OCI-LY3 (cell line): ENCODE results near the gene TRPC4AP.

Source experiments
- H2AFZ ChIP-seq: fragments of 200-600, 300-600 bp; shearing (Covaris generic); 2 replicates; pipeline ENCODE4 v1.6.0; 2014; ENCODE audit warnings: antibody characterized with exemption, low read depth, low read length
- H3K27ac ChIP-seq: fragments of 200-600, 300-600 bp; sonication (generic); 2 replicates; pipeline ENCODE4 v1.5.1; 2014; ENCODE audit warnings: mild to moderate bottlenecking, low read length, moderate library complexity, mixed read lengths
- H3K27me3 ChIP-seq: fragments of 200-600, 300-600 bp; sonication (generic); 2 replicates; pipeline ENCODE4 v1.6.1; 2014; ENCODE audit warnings: low read depth, low read length, mixed read lengths
- H3K36me3 ChIP-seq: fragments of 200-600, 300-600 bp; sonication (generic); replicated peaks from 2 replicates; pipeline ENCODE3; 2014; ENCODE audit warnings: low read depth, low read length, mixed read lengths
- H3K4me1 ChIP-seq: fragments of 300-600, 200-600 bp; sonication (generic); 2 replicates; pipeline ENCODE4 v1.6.1; 2014; ENCODE audit warnings: low read length, mixed read lengths
- H3K4me2 ChIP-seq: fragments of 200-600, 300-600 bp; sonication (generic); 2 replicates; pipeline ENCODE4 v1.6.1; 2014; ENCODE audit warnings: low read length, mixed read lengths
- H3K4me3 ChIP-seq: fragments of 300-600, 200-600 bp; sonication (generic); 2 replicates; pipeline ENCODE4 v1.5.1; 2014; ENCODE audit warnings: antibody characterized with exemption, mild to moderate bottlenecking, low read length, moderate library complexity
- H3K79me2 ChIP-seq: fragments of 300-600, 200-600 bp; shearing (Covaris generic); 2 replicates; pipeline ENCODE4 v1.6.1; 2014; ENCODE audit warnings: mild to moderate bottlenecking, low read length, mixed read lengths
- H3K9ac ChIP-seq: fragments of 300-600, 200-600 bp; shearing (Covaris generic); 2 replicates; pipeline ENCODE4 v1.6.0; 2014; ENCODE audit warnings: mild to moderate bottlenecking, low read length, moderate library complexity
- H3K9me3 ChIP-seq: fragments of 200-600, 300-600 bp; shearing (Covaris generic); 2 replicates; pipeline ENCODE4 v1.6.1; 2014; ENCODE audit warnings: low read length, mixed read lengths; ENCODE audit not compliant: insufficient read depth
- H4K20me1 ChIP-seq: fragments of 200-600, 300-600 bp; sonication (generic); 2 replicates; pipeline ENCODE4 v1.6.1; 2016; ENCODE audit warnings: low read length, mixed read lengths; ENCODE audit not compliant: insufficient read depth
- CTCF ChIP-seq: fragments of 200-600, 300-600 bp; sonication (generic); IDR thresholded peaks from 2 replicates; pipeline ENCODE4 v1.5.1; 2014; ENCODE audit warnings: antibody characterized with exemption, low read length, low read depth
- EZH2phosphoT487 ChIP-seq: fragments of 200-600 bp; shearing (Covaris generic); IDR thresholded peaks from 2 replicates; pipeline ENCODE4 v1.6.1; 2018; ENCODE audit warnings: antibody characterized with exemption, mixed run types, low read depth

Gene TRPC4AP

DNA sequence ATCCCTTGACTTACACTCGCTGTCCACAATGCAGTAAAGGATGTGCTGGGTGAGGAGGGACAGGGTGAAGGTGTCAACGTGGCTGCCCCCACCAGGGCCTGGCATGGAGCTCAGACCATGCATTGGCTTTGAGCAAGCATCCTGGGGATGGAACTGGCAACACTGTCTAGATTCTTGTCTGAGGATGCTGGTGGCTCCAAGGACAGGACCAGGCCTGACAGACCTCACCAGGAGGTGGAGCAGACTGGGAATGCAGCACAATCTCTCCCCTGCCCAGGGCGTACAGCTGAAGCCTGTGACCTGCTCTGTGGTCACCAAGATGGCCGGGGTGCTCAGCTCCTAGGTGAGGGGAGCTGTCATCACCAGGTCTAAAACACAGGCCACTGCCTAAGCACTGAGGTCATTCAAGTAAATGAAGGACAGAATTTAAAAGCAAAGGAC, 86.1 kb downstream of the TRPC4AP start:
- Histone ChIP-seq H3K4me1 (no peaks in the 10 kb centered on the region), H2AFZ (no peak overlapping the region), H3K36me3 (peaks cover 55% of the 10 kb centered on the region), H4K20me1 (no peaks in the 10 kb centered on the region), H3K4me2 (no peak overlapping the region), H3K79me2 (no peaks in the 10 kb centered on the region), H3K9ac (no peak overlapping the region), H3K27me3 (no peaks in the 10 kb centered on the region), H3K9me3 (no peaks in the 10 kb centered on the region), H3K4me3 (no peak overlapping the region), H3K27ac (no peak overlapping the region)
- no peak for TF ChIP-seq EZH2phosphoT487
- no peak for TF ChIP-seq CTCF

GRCh38 chr20:35006009-35006408, 86.6 kb downstream of the TRPC4AP start:
- Histone ChIP-seq H3K9me3 (no peaks in the 10 kb centered on the region), H3K27me3 (no peaks in the 10 kb centered on the region), H3K79me2 (no peaks in the 10 kb centered on the region), H3K27ac (no peak overlapping the region), H3K36me3 (peaks cover 54% of the 10 kb centered on the region), H2AFZ (no peak overlapping the region), H3K9ac (no peak overlapping the region), H3K4me2 (no peak overlapping the region), H3K4me1 (no peaks in the 10 kb centered on the region), H4K20me1 (no peaks in the 10 kb centered on the region), H3K4me3 (no peak overlapping the region)
- TF ChIP-seq CTCF, result no peak
- no peak for TF ChIP-seq EZH2phosphoT487

- H3K9me3 ChIP-seq, result no peaks in the 10 kb centered on the region
- no peak overlapping the region for H3K27ac ChIP-seq
- H3K9ac ChIP-seq, result no peak overlapping the region
- no peaks in the 10 kb centered on the region for H4K20me1 ChIP-seq
- no peaks in the 10 kb centered on the region for H3K27me3 ChIP-seq
- H3K4me1 ChIP-seq, result no peaks in the 10 kb centered on the region
- no peak overlapping the region for H3K4me3 ChIP-seq
- H2AFZ ChIP-seq, result no peak overlapping the region
- no peak overlapping the region for H3K4me2 ChIP-seq
- H3K36me3 ChIP-seq, result peaks cover 56% of the 10 kb centered on the region
- H3K79me2 ChIP-seq, result no peaks in the 10 kb centered on the region
- TF ChIP-seq CTCF (no peak), EZH2phosphoT487 (no peak)
Measured at GRCh38 chr20:35005463-35005961, 87.1 kb downstream of the TRPC4AP start.

DNA sequence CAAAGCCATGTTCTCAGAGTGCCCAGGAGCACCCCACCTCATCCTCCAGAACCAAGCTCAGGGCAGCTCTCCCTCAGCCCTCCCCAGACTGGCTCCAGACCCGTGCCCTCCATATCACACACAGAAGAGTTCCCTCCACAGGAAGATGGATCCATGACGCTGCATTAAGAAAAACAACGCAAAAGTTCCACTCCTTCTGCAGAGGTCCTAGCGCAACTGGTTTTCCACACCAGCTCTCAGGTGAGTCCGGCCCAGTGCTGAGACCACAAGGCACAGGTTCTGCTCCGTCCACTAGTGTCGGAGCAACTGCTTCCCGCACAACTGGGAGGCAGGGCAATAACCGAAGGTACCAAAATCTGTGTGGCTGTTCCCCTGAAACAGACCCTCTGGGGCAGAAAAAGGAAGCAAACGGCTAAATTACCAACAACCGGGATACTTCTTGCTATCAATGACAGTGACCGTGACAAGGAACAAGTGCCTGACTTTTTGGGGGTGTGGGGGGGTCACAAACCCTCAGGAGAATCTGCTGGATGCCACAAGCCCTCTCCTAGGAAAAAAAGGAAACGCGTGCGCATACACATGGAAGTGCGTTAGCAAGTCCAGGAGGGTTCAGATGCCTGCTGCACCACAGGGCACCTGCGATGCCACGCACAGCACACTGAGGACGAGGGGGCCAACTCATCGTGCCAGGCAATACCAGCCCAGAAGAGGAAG, 87.7 kb downstream of the TRPC4AP start:
- Histone ChIP-seq H3K27me3 (no peaks in the 10 kb centered on the region), H3K4me1 (no peaks in the 10 kb centered on the region), H3K9ac (no peak overlapping the region), H3K36me3 (peaks cover 57% of the 10 kb centered on the region), H3K9me3 (no peaks in the 10 kb centered on the region), H3K4me2 (no peak overlapping the region), H3K4me3 (no peak overlapping the region), H4K20me1 (no peaks in the 10 kb centered on the region), H2AFZ (no peak overlapping the region), H3K79me2 (no peaks in the 10 kb centered on the region), H3K27ac (no peak overlapping the region)
- TF ChIP-seq EZH2phosphoT487 (no peak), CTCF (no peak)
